Measurements from ENCODE around the gene MYO1G. TPM values are rescaled to one million over a fixed set of nuclear protein-coding genes. Genes with fewer than 3 reads are reported as not detected.

The MYO1G gene
- total and polyA plus RNA-seq, 8 donors = 0.28 to 3.1 (median 1.1) TPM

- 75 to 90% methylated on average over 18 of the region's 18 CpGs for WGBS, 2 donors
- intact Hi-C loops (cut with DNase I) = loop anchor here in 1 of 3 donors (10.0 kb wide), 1 partner anchor 164 kb away; no protein-coding TSS in a partner anchor
- no peaks in the 10 kb centered on the region for H3K9me3 ChIP-seq
These were observed 8.2 kb downstream of the MYO1G start for GRCh38 chr7:44970523-44971051.

GRCh38 chr7:44969701-44970522, 8.9 kb downstream of the MYO1G start:
- DNase-seq (peak in 1 of 6 donors; percentile 48), FAIRE-seq (no peak), ATAC-seq (no peak)
- no peaks in the 10 kb centered on the region for H3K36me3 ChIP-seq
- intact Hi-C loops (cut with DNase I) = loop anchor here in 2 of 3 donors (2.0 to 10.0 kb wide), 2 partner anchors 165 kb away; no protein-coding TSS in a partner anchor
- H3K9me3 ChIP-seq = no peaks in the 10 kb centered on the region
- no peak overlapping the region for H3K27ac ChIP-seq
- no peaks in the 10 kb centered on the region for H3K27me3 ChIP-seq
- TF ChIP-seq CTCF (IDR thresholded peaks at IDR 0.05) = no peak
- WGBS, 2 donors = 75% methylated on average over 21 of the region's 21 CpGs
- no peak overlapping the region for H3K4me3 ChIP-seq
- no peaks in the 10 kb centered on the region for H3K4me1 ChIP-seq

More at GRCh38 chr7:44970523-44971051, 8.2 kb downstream of the MYO1G start:
- FAIRE-seq = no peak
- Histone ChIP-seq H3K27me3 (no peaks in the 10 kb centered on the region), H3K36me3 (no peaks in the 10 kb centered on the region), H3K4me3 (no peak overlapping the region), H3K27ac (no peak overlapping the region), H3K4me1 (no peaks in the 10 kb centered on the region)
- peak in 1 of 6 donors; percentile 54 for DNase-seq
- ATAC-seq = no peak
- no peak for TF ChIP-seq CTCF (IDR thresholded peaks at IDR 0.05)

- Histone ChIP-seq H3K9me3 (no peaks in the 10 kb centered on the region), H3K36me3 (no peaks in the 10 kb centered on the region), H3K27me3 (no peaks in the 10 kb centered on the region), H3K27ac (no peak overlapping the region), H3K4me3 (no peak overlapping the region), H3K4me1 (no peaks in the 10 kb centered on the region)
- TF ChIP-seq CTCF (IDR thresholded peaks at IDR 0.05) = no peak
- ATAC-seq (no peak), FAIRE-seq (no peak), DNase-seq (peak in 1 of 6 donors; percentile 29)
- 86 to 95% methylated on average over 11 of the region's 11 CpGs for WGBS, 2 donors
- intact Hi-C loops (cut with DNase I) = loop anchor here in 1 of 3 donors (2.0 kb wide), 1 partner anchor 166 kb away; no protein-coding TSS in a partner anchor
These were observed 9.6 kb downstream of the MYO1G start for GRCh38 chr7:44969049-44969700.

GRCh38 chr7:44967571-44968446, 11.0 kb downstream of the MYO1G start:
- Histone ChIP-seq H3K27me3 (peaks cover 0 to under 1% (median 0%) of the 10 kb centered on the region in 4 donors), H3K27ac (no peak overlapping the region), H3K4me1 (peaks cover 0 to 2% (median 0%) of the 10 kb centered on the region in 3 donors), H3K4me3 (no peak overlapping the region), H3K36me3 (no peaks in the 10 kb centered on the region), H3K9me3 (no peaks in the 10 kb centered on the region)
- intact Hi-C loops (cut with DNase I) = loop anchor here in 1 of 3 donors (2.0 kb wide), 1 partner anchor 167 kb away; no protein-coding TSS in a partner anchor
- no peak for TF ChIP-seq CTCF (IDR thresholded peaks at IDR 0.05)
- peak in 3 of 4 donors; percentile 25 to 77 (median 55) for ATAC-seq
- DNase-seq = peak in 2 of 6 donors; percentile 43 to 50
- WGBS, 2 donors = 63% methylated on average over 17 to 18 of the region's 18 CpGs
- FAIRE-seq = no peak

Data from pancreas (tissue), 10 donors.